ENCODE data around the gene EHF.
"Not testable (repeated sequence)": the region's sequence is repeated elsewhere in the genome, so short reads cannot be mapped to it uniquely, and the experiment has no call there.

EHF gene

GRCh38 chr11:34585735-34586487 lies 35.0 kb upstream of the EHF start:
- no CpG with 5 or more reads among the region's 4 CpGs for WGBS (ENCODE audit: insufficient coverage)
- Histone ChIP-seq H3K27ac (ENCODE audit: insufficient read depth in 1 of 2, low read depth in 1 of 2, low read length in 2 of 2, poor library complexity in 1 of 2, severe bottlenecking in 2 of 2) (peak overlapping the region in 1 of 2 experiments; percentile 73), H3K27me3 (replicated peaks in 2 of 5; ENCODE audit: control insufficient read depth in 4 of 5, insufficient read depth in 5 of 5, low read length in 4 of 5) (no peaks in the 10 kb centered on the region), H3K9me3 (ENCODE audit: control extremely low read depth in 1 of 5, control insufficient read depth in 4 of 5, insufficient read depth in 2 of 5, low read depth in 1 of 5, low read length in 4 of 5) (no peaks in the 10 kb centered on the region), H3K4me3 (ENCODE audit: control insufficient read depth in 1 of 7, extremely low read depth in 1 of 7, insufficient read depth in 4 of 7, low read depth in 2 of 7, low read length in 6 of 7) (peak overlapping the region in 4 of 7 experiments; percentile 37 to 62 (median 45)), H3K4me1 (ENCODE audit: control extremely low read depth in 1 of 4, control insufficient read depth in 4 of 4, insufficient read depth in 4 of 4, low read length in 3 of 4) (peaks cover 4 to 11% (median 8%) of the 10 kb centered on the region in 4 experiments), H3K36me3 (ENCODE audit: control insufficient read depth in 4 of 4, insufficient read depth in 4 of 4, low read length in 3 of 4) (no peaks in the 10 kb centered on the region)
- POLR2A ChIA-PET = no interaction called here
- CTCF ChIA-PET = interaction anchor here (0.8 to 5.3 kb wide), 29 partner anchors 11 to 808 kb away, joined by 3 to 85 read pairs (median 5); partner anchors contain the start of gene ELF5
- peak; percentile 67 to 83 (median 81) for DNase-seq

- ChIA-PET CTCF (interaction anchor here (0.7 to 5.3 kb wide), 34 partner anchors 10 to 807 kb away, joined by 3 to 85 read pairs (median 4); partner anchors contain the start of gene ELF5), POLR2A (interaction anchor here (0.7 to 1.1 kb wide), 2 partner anchors 10 to 300 kb away, joined by 3 read pairs; no protein-coding TSS in a partner anchor)
- WGBS (ENCODE audit: insufficient coverage) = 69% methylated on average over 11 of the region's 12 CpGs
- Histone ChIP-seq H3K4me3 (ENCODE audit: control insufficient read depth in 1 of 7, extremely low read depth in 1 of 7, insufficient read depth in 4 of 7, low read depth in 2 of 7, low read length in 6 of 7) (no peak overlapping the region), H3K9me3 (ENCODE audit: control extremely low read depth in 1 of 5, control insufficient read depth in 4 of 5, insufficient read depth in 2 of 5, low read depth in 1 of 5, low read length in 4 of 5) (no peaks in the 10 kb centered on the region), H3K27me3 (replicated peaks in 2 of 5; ENCODE audit: control insufficient read depth in 4 of 5, insufficient read depth in 5 of 5, low read length in 4 of 5) (no peaks in the 10 kb centered on the region), H3K27ac (ENCODE audit: insufficient read depth in 1 of 2, low read depth in 1 of 2, low read length in 2 of 2, poor library complexity in 1 of 2, severe bottlenecking in 2 of 2) (no peak overlapping the region), H3K36me3 (ENCODE audit: control insufficient read depth in 4 of 4, insufficient read depth in 4 of 4, low read length in 3 of 4) (no peaks in the 10 kb centered on the region), H3K4me1 (ENCODE audit: control extremely low read depth in 1 of 4, control insufficient read depth in 4 of 4, insufficient read depth in 4 of 4, low read length in 3 of 4) (peaks cover 4 to 11% (median 8%) of the 10 kb centered on the region in 4 experiments)
- no peak for DNase-seq
These were observed 34.2 kb upstream of the EHF start for GRCh38 chr11:34586488-34587281.

GRCh38 chr11:34587282-34587677 lies 33.6 kb upstream of the EHF start:
- Histone ChIP-seq H3K4me1 (ENCODE audit: control extremely low read depth in 1 of 4, control insufficient read depth in 4 of 4, insufficient read depth in 4 of 4, low read length in 3 of 4) (peaks cover 4 to 11% (median 8%) of the 10 kb centered on the region in 4 experiments), H3K27me3 (replicated peaks in 2 of 5; ENCODE audit: control insufficient read depth in 4 of 5, insufficient read depth in 5 of 5, low read length in 4 of 5) (no peaks in the 10 kb centered on the region), H3K9me3 (ENCODE audit: control extremely low read depth in 1 of 5, control insufficient read depth in 4 of 5, insufficient read depth in 2 of 5, low read depth in 1 of 5, low read length in 4 of 5) (no peaks in the 10 kb centered on the region), H3K27ac (ENCODE audit: insufficient read depth in 1 of 2, low read depth in 1 of 2, low read length in 2 of 2, poor library complexity in 1 of 2, severe bottlenecking in 2 of 2) (no peak overlapping the region), H3K36me3 (ENCODE audit: control insufficient read depth in 4 of 4, insufficient read depth in 4 of 4, low read length in 3 of 4) (no peaks in the 10 kb centered on the region), H3K4me3 (ENCODE audit: control insufficient read depth in 1 of 7, extremely low read depth in 1 of 7, insufficient read depth in 4 of 7, low read depth in 2 of 7, low read length in 6 of 7) (no peak overlapping the region)
- DNase-seq = no peak
- 96% methylated on average over 4 of the region's 5 CpGs for WGBS (ENCODE audit: insufficient coverage)
- ChIA-PET CTCF (interaction anchor here (0.6 to 5.3 kb wide), 25 partner anchors 9 to 806 kb away, joined by 3 to 85 read pairs (median 5); partner anchors contain the start of gene ELF5), POLR2A (interaction anchor here (1.1 kb wide), 1 partner anchor 299 kb away, joined by 3 read pairs; no protein-coding TSS in a partner anchor)

- POLR2A ChIA-PET = no interaction called here
- WGBS (ENCODE audit: insufficient coverage) = no CpG with 5 or more reads among the region's 2 CpGs
These were observed 32.9 kb upstream of the EHF start for GRCh38 chr11:34588023-34588422.

GRCh38 chr11:34588701-34589100 lies 32.2 kb upstream of the EHF start:
- ChIA-PET POLR2A (no interaction called here), CTCF (interaction anchor here (0.8 kb wide), 1 partner anchor 42 kb away, joined by 3 read pairs; no protein-coding TSS in a partner anchor)
- H3K27me3 ChIP-seq (replicated peaks in 2 of 5; ENCODE audit: control insufficient read depth in 4 of 5, insufficient read depth in 5 of 5, low read length in 4 of 5) = no peaks in the 10 kb centered on the region
- H3K36me3 ChIP-seq (ENCODE audit: control insufficient read depth in 4 of 4, insufficient read depth in 4 of 4, low read length in 3 of 4) = no peaks in the 10 kb centered on the region
- H3K4me1 ChIP-seq (ENCODE audit: control extremely low read depth in 1 of 4, control insufficient read depth in 4 of 4, insufficient read depth in 4 of 4, low read length in 3 of 4) = peaks cover 4 to 11% (median 8%) of the 10 kb centered on the region in 4 experiments
- no peak for DNase-seq
- H3K27ac ChIP-seq (ENCODE audit: insufficient read depth in 1 of 2, low read depth in 1 of 2, low read length in 2 of 2, poor library complexity in 1 of 2, severe bottlenecking in 2 of 2) = no peak overlapping the region
- 93% methylated on average over 3 of the region's 4 CpGs for WGBS (ENCODE audit: insufficient coverage)
- no peak overlapping the region for H3K4me3 ChIP-seq (ENCODE audit: control insufficient read depth in 1 of 7, extremely low read depth in 1 of 7, insufficient read depth in 4 of 7, low read depth in 2 of 7, low read length in 6 of 7)
- H3K9me3 ChIP-seq (ENCODE audit: control extremely low read depth in 1 of 5, control insufficient read depth in 4 of 5, insufficient read depth in 2 of 5, low read depth in 1 of 5, low read length in 4 of 5) = peaks cover 0 to 5% (median 0%) of the 10 kb centered on the region in 5 experiments

More at GRCh38 chr11:34588023-34588422, 32.9 kb upstream of the EHF start:
- no peaks in the 10 kb centered on the region for H3K9me3 ChIP-seq (ENCODE audit: control extremely low read depth in 1 of 5, control insufficient read depth in 4 of 5, insufficient read depth in 2 of 5, low read depth in 1 of 5, low read length in 4 of 5)
- H3K36me3 ChIP-seq (ENCODE audit: control insufficient read depth in 4 of 4, insufficient read depth in 4 of 4, low read length in 3 of 4) = no peaks in the 10 kb centered on the region
- H3K27me3 ChIP-seq (replicated peaks in 2 of 5; ENCODE audit: control insufficient read depth in 4 of 5, insufficient read depth in 5 of 5, low read length in 4 of 5) = no peaks in the 10 kb centered on the region
- CTCF ChIA-PET = interaction anchor here (2.7 to 5.3 kb wide), 3 partner anchors 13 to 303 kb away, joined by 10 to 85 read pairs (median 29); no protein-coding TSS in a partner anchor
- H3K4me3 ChIP-seq (ENCODE audit: control insufficient read depth in 1 of 7, extremely low read depth in 1 of 7, insufficient read depth in 4 of 7, low read depth in 2 of 7, low read length in 6 of 7) = no peak overlapping the region
- DNase-seq = no peak
- peaks cover 4 to 11% (median 8%) of the 10 kb centered on the region in 4 experiments for H3K4me1 ChIP-seq (ENCODE audit: control extremely low read depth in 1 of 4, control insufficient read depth in 4 of 4, insufficient read depth in 4 of 4, low read length in 3 of 4)
- no peak overlapping the region for H3K27ac ChIP-seq (ENCODE audit: insufficient read depth in 1 of 2, low read depth in 1 of 2, low read length in 2 of 2, poor library complexity in 1 of 2, severe bottlenecking in 2 of 2)

- H3K27ac ChIP-seq (ENCODE audit: insufficient read depth in 1 of 2, low read depth in 1 of 2, low read length in 2 of 2, poor library complexity in 1 of 2, severe bottlenecking in 2 of 2); H3K9me3 ChIP-seq (ENCODE audit: control extremely low read depth in 1 of 5, control insufficient read depth in 4 of 5, insufficient read depth in 2 of 5, low read depth in 1 of 5, low read length in 4 of 5); H3K27me3 ChIP-seq (replicated peaks in 2 of 5; ENCODE audit: control insufficient read depth in 4 of 5, insufficient read depth in 5 of 5, low read length in 4 of 5); H3K4me3 ChIP-seq (ENCODE audit: control insufficient read depth in 1 of 7, extremely low read depth in 1 of 7, insufficient read depth in 4 of 7, low read depth in 2 of 7, low read length in 6 of 7); POLR2A ChIA-PET; DNase-seq; H3K36me3 ChIP-seq (ENCODE audit: control insufficient read depth in 4 of 4, insufficient read depth in 4 of 4, low read length in 3 of 4): not testable (repeated sequence)
- CTCF ChIA-PET = interaction anchor here (0.8 kb wide), 1 partner anchor 42 kb away, joined by 3 read pairs; no protein-coding TSS in a partner anchor
- WGBS (ENCODE audit: insufficient coverage) = 96% methylated on average over 3 of the region's 7 CpGs
- H3K4me1 ChIP-seq (ENCODE audit: control extremely low read depth in 1 of 4, control insufficient read depth in 4 of 4, insufficient read depth in 4 of 4, low read length in 3 of 4) = peaks cover 4 to 11% (median 8%) of the 10 kb centered on the region in 4 experiments
These were observed 31.7 kb upstream of the EHF start for GRCh38 chr11:34589177-34589576.

Data from common myeloid progenitor, CD34-positive (primary cell).